ENCODE results near the gene FMNL2. TPM values are rescaled to one million over a fixed set of nuclear protein-coding genes. Genes with fewer than 3 reads are reported as not detected.
A peak's percentile ranks its signal among the peaks of the same experiment; 100 is the strongest.

The FMNL2 gene
- total RNA-seq, 1 donor from 2014 or later = 5.5 TPM

- H3K4me1 ChIP-seq = no peaks in the 10 kb centered on the region
- no peak for TF ChIP-seq CTCF (IDR thresholded peaks at IDR 0.05; ENCODE audit: borderline replicate concordance)
- intact Hi-C loops (cut with micrococcal nuclease) = loop anchor here (10.0 kb wide), 1 partner anchor 588 kb away; no protein-coding TSS in a partner anchor
Observed at GRCh38 chr2:152623076-152623740, 288.2 kb downstream of the FMNL2 start.

DNA sequence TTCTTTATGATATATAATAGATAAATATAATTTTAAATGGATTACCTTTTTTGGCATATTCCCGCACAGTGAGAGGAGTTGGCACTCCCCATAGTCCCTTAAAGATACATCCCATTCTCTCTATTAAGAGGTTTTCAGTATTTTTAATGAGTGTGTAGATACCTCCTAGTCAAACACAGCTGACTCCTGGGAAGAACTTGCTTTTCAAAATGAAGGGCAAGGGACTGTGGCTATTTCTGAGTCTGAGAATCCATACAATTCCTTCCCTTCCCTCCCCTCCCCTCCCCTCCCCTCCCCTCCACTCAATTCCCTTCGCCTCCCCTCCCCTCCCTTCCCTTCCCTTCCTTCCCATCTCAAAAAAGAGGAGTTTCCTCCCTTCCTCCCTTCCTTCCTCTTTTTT, 288.8 kb downstream of the FMNL2 start:
- Histone ChIP-seq H3K4me3 (no peak overlapping the region), H3K27ac (replicated peaks) (no peak overlapping the region), H3K4me1 (no peaks in the 10 kb centered on the region), H3K36me3 (peaks cover 30% of the 10 kb centered on the region), H3K9me3 (replicated peaks) (no peaks in the 10 kb centered on the region), H3K27me3 (ENCODE audit: low read depth) (no peaks in the 10 kb centered on the region)
- intact Hi-C loops (cut with micrococcal nuclease) = loop anchor here (10.0 kb wide), 1 partner anchor 589 kb away; no protein-coding TSS in a partner anchor
- no peak for DNase-seq
- no peak for TF ChIP-seq CTCF (IDR thresholded peaks at IDR 0.05; ENCODE audit: borderline replicate concordance)

More at GRCh38 chr2:152623076-152623740, 288.2 kb downstream of the FMNL2 start:
- Histone ChIP-seq H3K27ac (replicated peaks) (no peak overlapping the region), H3K4me3 (no peak overlapping the region), H3K27me3 (ENCODE audit: low read depth) (no peaks in the 10 kb centered on the region), H3K36me3 (peaks cover 30% of the 10 kb centered on the region), H3K9me3 (replicated peaks) (no peaks in the 10 kb centered on the region)
- no peak for DNase-seq

GRCh38 chr2:152624805-152625204, 289.8 kb downstream of the FMNL2 start:
- H3K27ac ChIP-seq (replicated peaks) = no peak overlapping the region
- intact Hi-C loops (cut with micrococcal nuclease) = loop anchor here (5.0 to 10.0 kb wide), 2 partner anchors 433 to 590 kb away; no protein-coding TSS in a partner anchor
- H3K36me3 ChIP-seq = peaks cover 34% of the 10 kb centered on the region
- no peaks in the 10 kb centered on the region for H3K27me3 ChIP-seq (ENCODE audit: low read depth)
- no peaks in the 10 kb centered on the region for H3K9me3 ChIP-seq (replicated peaks)
- TF ChIP-seq CTCF (IDR thresholded peaks at IDR 0.05; ENCODE audit: borderline replicate concordance) = no peak
- no peaks in the 10 kb centered on the region for H3K4me1 ChIP-seq
- no peak for DNase-seq
- H3K4me3 ChIP-seq = no peak overlapping the region

- DNase-seq = no peak
- no peak for TF ChIP-seq CTCF (IDR thresholded peaks at IDR 0.05; ENCODE audit: borderline replicate concordance)
- H3K36me3 ChIP-seq = peaks cover 39% of the 10 kb centered on the region
- H3K4me3 ChIP-seq = no peak overlapping the region
- H3K4me1 ChIP-seq = no peaks in the 10 kb centered on the region
- intact Hi-C loops (cut with micrococcal nuclease) = loop anchor here (5.0 to 10.0 kb wide), 2 partner anchors 435 to 592 kb away; no protein-coding TSS in a partner anchor
- no peaks in the 10 kb centered on the region for H3K27me3 ChIP-seq (ENCODE audit: low read depth)
- H3K27ac ChIP-seq (replicated peaks) = no peak overlapping the region
- H3K9me3 ChIP-seq (replicated peaks) = no peaks in the 10 kb centered on the region
Observed at GRCh38 chr2:152626911-152627339, 292.0 kb downstream of the FMNL2 start.

DNA sequence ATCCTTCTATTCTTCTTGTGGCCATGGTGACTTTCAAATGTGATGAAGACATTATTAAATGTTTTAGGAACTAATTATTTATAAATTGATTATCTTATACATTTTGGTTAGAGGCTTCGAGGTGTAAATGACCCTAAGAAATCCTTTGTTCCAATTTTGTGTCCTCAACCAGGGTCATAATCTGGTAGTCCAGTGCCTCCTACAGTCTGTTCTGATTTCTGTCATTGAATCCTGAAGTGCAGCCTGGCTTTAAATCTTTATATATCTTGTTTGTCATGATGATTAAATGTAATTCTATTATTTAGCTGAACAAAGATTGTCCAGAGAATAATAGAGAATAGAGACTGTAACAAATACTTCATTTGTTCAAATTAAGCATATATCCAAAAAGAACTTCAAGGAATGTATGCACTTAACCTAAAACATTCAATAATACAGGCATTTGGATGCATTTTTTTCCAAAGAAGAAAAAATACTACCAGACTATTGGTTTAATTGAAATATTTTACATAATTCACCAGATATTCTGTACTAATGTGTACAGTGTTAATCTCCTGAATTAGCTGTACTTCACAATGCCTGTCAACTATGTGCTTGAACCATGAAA, 292.5 kb downstream of the FMNL2 start:
- peaks cover 40% of the 10 kb centered on the region for H3K36me3 ChIP-seq
- H3K27ac ChIP-seq (replicated peaks) = no peak overlapping the region
- no peaks in the 10 kb centered on the region for H3K27me3 ChIP-seq (ENCODE audit: low read depth)
- peak; percentile 73 for TF ChIP-seq CTCF (IDR thresholded peaks at IDR 0.05; ENCODE audit: borderline replicate concordance)
- H3K4me1 ChIP-seq = no peaks in the 10 kb centered on the region
- intact Hi-C loops (cut with micrococcal nuclease) = loop anchor here (5.0 to 10.0 kb wide), 2 partner anchors 435 to 593 kb away; no protein-coding TSS in a partner anchor
- no peak for DNase-seq
- no peak overlapping the region for H3K4me3 ChIP-seq
- H3K9me3 ChIP-seq (replicated peaks) = no peaks in the 10 kb centered on the region
